Activated effector memory CD4-positive, alpha-beta T cell treated with anti-CD3 and anti-CD28 coated beads, Interleukin-2, amount 50 U/mL, for 16 hours (primary cell): ENCODE results near the gene STK25.
"Not testable (repeated sequence)": the region's sequence is repeated elsewhere in the genome, so short reads cannot be mapped to it uniquely, and the experiment has no call there.

Experiments
- DNase-seq: peaks from one replicate; pipeline ENCODE4 v3.0.0-alpha.2; 2020

The STK25 gene

DNA sequence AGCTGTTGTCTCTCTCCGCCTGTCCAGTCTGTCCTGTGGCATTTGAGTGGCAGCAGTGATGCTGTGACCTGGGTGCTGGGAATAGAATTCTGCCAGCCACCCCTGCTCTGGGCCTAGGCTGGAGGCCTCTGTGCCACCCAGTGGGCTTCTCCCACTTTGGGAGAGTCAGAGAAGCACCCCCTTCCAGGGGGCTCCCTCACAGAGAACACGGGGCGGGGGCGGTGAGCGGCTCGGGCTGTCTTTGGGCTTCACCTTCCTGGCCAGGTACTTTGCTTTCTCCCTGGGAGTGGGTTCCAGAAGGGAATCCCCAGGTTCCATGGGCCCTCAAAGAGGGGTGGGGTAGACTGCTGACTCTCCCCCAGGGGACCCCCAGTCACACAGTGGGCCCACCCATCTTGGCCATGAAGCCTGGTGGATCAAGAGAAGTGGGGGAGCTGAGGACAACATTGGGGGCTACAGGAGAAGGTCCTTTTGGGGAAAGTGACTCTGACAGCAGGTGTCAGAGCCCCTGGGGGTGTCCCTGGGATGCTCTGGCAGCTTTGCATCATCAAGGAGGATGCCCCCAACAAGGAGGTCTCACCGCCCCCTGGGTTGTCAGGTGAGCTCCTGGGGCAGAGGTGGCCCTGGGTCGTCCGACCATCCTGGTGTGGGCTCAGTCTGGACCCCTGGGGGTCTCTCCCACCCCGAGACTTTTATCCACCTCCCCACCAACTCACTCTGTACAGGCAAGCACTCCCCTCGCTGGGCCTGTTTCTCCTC, 31.4 kb upstream of the STK25 start:
- no peak for DNase-seq

GRCh38 chr2:241538838-241539615, 30.6 kb upstream of the STK25 start:
- DNase-seq, result no peak

DNA sequence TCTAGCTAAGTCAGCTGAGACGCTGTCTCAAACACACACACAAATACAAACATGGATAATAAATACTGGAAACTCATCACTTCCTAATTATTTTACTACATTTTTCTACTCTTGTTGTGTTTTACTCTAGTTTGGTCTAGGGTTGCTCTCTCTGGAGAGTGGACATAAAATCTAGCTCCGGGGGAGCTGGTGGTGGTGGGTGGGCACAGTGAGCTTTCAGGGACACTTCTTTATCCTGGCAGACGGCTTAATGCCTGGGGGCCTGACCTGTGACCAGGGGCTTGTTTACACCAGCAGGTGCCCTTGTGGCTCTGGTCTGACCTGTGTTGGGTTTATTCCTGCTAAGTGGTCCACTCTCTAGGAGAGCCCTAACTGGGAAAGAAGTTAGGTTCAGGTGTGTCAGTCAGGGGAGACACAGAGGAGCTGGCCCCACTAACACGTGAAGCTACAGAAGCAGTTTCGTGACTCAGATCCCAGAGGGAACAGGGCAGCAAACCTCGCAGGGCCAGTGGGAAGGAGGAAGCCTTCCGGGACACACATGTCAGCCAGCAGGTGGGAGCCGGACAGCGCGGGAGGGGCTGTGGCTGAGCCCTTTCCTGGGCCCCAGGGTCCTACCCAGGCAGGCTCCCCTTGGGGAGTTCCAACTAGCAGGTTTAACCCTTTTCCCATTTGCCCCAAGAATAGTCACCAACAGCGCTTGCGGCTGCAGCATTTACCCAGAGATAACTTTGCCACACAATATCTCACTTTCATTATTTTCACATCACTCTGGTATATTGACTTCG, 27.7 kb upstream of the STK25 start:
- DNase-seq, result no peak

GRCh38 chr2:241534701-241535375, 26.5 kb upstream of the STK25 start:
- no peak for DNase-seq

DNA sequence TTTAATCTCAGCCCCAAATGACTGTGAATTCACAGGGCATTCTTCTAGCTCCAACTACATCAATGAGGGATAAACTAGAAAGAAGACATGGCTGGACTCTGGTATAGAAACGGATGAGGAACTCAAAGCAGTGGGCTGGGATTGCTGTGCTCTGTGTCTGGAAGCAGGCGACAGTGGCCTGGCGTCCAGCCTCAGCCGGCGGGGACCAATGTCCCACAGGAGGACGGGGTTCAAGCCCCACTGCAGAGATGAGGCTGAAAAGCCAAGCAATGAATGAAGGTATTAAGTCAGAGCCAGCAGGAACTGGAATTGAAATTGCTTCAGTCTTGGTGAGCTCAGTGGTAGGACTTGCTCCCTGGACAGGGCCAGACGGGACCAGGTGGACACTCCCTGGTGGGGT, 25.9 kb upstream of the STK25 start:
- DNase-seq, result no peak

- no peak for DNase-seq
Observed at GRCh38 chr2:241532733-241533601, 24.6 kb upstream of the STK25 start.

GRCh38 chr2:241532168-241532567, 23.8 kb upstream of the STK25 start:
- no peak for DNase-seq

DNA sequence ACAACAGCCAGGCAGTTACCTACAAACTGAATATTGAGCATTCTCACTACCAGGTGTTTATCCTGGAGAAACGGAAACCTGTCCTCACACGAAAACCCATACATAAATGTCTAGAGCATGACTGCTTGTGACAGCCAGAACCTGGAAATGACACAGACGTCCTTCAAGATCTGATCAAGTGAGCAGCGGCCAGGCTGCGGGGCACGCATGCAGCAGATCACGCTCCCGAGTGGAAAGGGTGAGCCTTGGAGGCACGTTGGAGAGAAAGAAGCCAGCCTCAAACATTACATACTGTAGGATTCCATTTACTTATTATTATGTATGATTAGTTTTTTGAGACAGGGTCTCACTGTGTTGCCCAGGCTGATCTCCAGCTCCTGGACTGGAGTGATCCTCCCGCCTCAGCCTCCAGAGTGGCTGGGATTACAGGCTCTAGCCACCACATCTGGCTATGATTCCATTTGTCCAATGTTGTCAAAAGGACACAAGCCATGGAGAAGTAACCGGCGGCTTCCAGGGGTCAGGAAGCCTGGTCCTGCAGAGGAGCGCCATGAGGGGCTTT, 22.9 kb upstream of the STK25 start:
- DNase-seq, result no peak

GRCh38 chr2:241530571-241530970, 22.2 kb upstream of the STK25 start:
- DNase-seq, result no peak

GRCh38 chr2:241525818-241526780, 17.7 kb upstream of the STK25 start:
- not testable (repeated sequence) for DNase-seq

DNA sequence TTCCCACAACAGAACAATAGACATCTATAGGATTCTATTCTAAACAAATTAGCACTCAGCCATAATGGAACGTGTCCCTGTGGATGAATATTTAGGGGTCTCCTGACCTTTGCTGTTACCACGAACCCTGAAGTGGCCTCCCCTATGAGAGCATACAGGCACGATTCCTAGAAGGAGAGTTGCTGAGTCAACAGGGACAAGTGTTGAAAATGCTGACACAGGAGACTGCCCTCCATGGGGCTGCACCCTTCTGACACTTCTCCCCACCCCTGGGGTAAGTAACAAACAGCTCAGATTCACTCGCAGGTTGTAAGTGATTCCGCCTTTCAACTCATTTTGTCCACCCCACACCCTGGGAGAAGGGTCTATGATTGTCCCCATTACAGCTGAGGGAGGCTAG, 14.1 kb upstream of the STK25 start:
- DNase-seq, result no peak

- DNase-seq, result no peak
Observed at GRCh38 chr2:241519669-241520068, 11.3 kb upstream of the STK25 start.

GRCh38 chr2:241517297-241517696, 8.9 kb upstream of the STK25 start:
- no peak for DNase-seq

GRCh38 chr2:241516520-241516965, 8.2 kb upstream of the STK25 start:
- no peak for DNase-seq

GRCh38 chr2:241514986-241515737, 6.8 kb upstream of the STK25 start:
- DNase-seq, result no peak

GRCh38 chr2:241514553-241514952, 6.2 kb upstream of the STK25 start:
- DNase-seq, result no peak

- DNase-seq, result no peak
Observed at GRCh38 chr2:241511091-241511741, 2.8 kb upstream of the STK25 start.

DNA sequence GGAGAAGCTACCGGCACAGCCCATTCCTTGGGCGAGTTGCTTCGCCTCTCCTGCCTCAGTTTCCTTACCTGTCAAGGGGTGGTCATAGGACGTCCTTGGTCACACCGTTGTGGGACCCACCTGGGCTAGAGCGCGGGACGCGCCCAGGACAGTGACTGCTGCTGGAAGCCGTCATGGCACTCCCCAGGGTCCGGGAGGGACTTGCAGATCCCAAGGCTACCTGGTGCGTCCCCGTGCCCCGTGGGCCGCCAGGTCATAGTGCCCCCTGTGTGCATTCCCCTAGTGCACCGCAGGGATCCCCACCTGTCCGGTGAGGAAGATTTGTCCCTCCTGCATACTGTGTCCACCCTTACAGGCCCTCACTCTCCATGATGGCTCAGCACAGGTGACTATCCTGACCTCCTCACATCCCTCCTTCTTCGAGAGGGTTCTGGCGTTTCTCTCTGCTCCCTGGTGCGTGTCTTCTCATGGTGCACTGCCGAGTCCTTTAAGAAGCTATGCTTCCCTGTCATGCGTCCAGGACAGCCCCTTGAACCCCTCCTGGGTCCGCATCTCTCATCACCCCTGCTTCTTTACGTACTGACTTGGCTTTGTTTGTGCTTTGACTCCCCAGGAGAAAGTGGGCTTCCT, 886 bp upstream of the STK25 start:
- DNase-seq, result no peak
